ENCODE results near the gene LILRB5.
"Not testable (repeated sequence)": the region's sequence is repeated elsewhere in the genome, so short reads cannot be mapped to it uniquely, and the experiment has no call there.

Gene LILRB5

GRCh38 chr19:54275951-54276350, 18.9 kb upstream of the LILRB5 start:
- Histone ChIP-seq H3K27me3 (no peaks in the 10 kb centered on the region), H3K36me3 (no peaks in the 10 kb centered on the region), H3K4me3 (no peak overlapping the region), H3K9me3 (no peaks in the 10 kb centered on the region), H3K9ac (no peak overlapping the region), H3K27ac (no peak overlapping the region), H4K20me1 (no peaks in the 10 kb centered on the region), H3K4me1 (peaks cover 55% of the 10 kb centered on the region), H3K4me2 (no peak overlapping the region)
- no peak for TF ChIP-seq Cebpa-rat (IDR thresholded peaks at IDR 0.05)

- not testable (repeated sequence) for H3K9me3 ChIP-seq
These were observed 17.4 kb upstream of the LILRB5 start for GRCh38 chr19:54274516-54274915.

GRCh38 chr19:54273821-54274220, 16.7 kb upstream of the LILRB5 start:
- TF ChIP-seq Cebpa-rat (IDR thresholded peaks at IDR 0.05): no peak
- H3K4me2 ChIP-seq: no peak overlapping the region
- no peaks in the 10 kb centered on the region for H3K36me3 ChIP-seq
- H3K27me3 ChIP-seq: no peaks in the 10 kb centered on the region
- no peak overlapping the region for H3K27ac ChIP-seq
- no peak overlapping the region for H3K9ac ChIP-seq
- H3K4me3 ChIP-seq: no peak overlapping the region
- H3K9me3 ChIP-seq: no peaks in the 10 kb centered on the region
- H3K4me1 ChIP-seq: peaks cover 34% of the 10 kb centered on the region
- no peaks in the 10 kb centered on the region for H4K20me1 ChIP-seq

More at GRCh38 chr19:54274516-54274915, 17.4 kb upstream of the LILRB5 start:
- peaks cover 41% of the 10 kb centered on the region for H3K4me1 ChIP-seq
- H3K4me3 ChIP-seq, H4K20me1 ChIP-seq, H3K36me3 ChIP-seq, H3K4me2 ChIP-seq, H3K27me3 ChIP-seq, H3K9ac ChIP-seq, H3K27ac ChIP-seq: not testable (repeated sequence)

- peak overlapping the region; percentile 56 for H3K4me2 ChIP-seq
- not testable (repeated sequence) for H3K4me3 ChIP-seq
These were observed 15.1 kb upstream of the LILRB5 start for GRCh38 chr19:54272181-54272580.

GRCh38 chr19:54271587-54271986, 14.5 kb upstream of the LILRB5 start:
- not testable (repeated sequence) for H3K9ac ChIP-seq, H3K36me3 ChIP-seq, H3K27me3 ChIP-seq

More at GRCh38 chr19:54272181-54272580, 15.1 kb upstream of the LILRB5 start:
- not testable (repeated sequence) for H3K36me3 ChIP-seq, H3K9me3 ChIP-seq, H4K20me1 ChIP-seq, H3K27ac ChIP-seq, H3K9ac ChIP-seq, H3K27me3 ChIP-seq
- peaks cover 18% of the 10 kb centered on the region for H3K4me1 ChIP-seq

GRCh38 chr19:54271106-54271505, 14.0 kb upstream of the LILRB5 start:
- H3K27ac ChIP-seq: no peak overlapping the region
- no peaks in the 10 kb centered on the region for H3K9me3 ChIP-seq
- no peaks in the 10 kb centered on the region for H3K27me3 ChIP-seq
- H3K4me3 ChIP-seq: no peak overlapping the region
- H3K4me2 ChIP-seq: no peak overlapping the region
- no peak for TF ChIP-seq Cebpa-rat (IDR thresholded peaks at IDR 0.05)
- no peak overlapping the region for H3K9ac ChIP-seq
- H3K4me1 ChIP-seq: peaks cover 14% of the 10 kb centered on the region
- no peaks in the 10 kb centered on the region for H4K20me1 ChIP-seq
- H3K36me3 ChIP-seq: no peaks in the 10 kb centered on the region

More at GRCh38 chr19:54271587-54271986, 14.5 kb upstream of the LILRB5 start:
- H3K4me3 ChIP-seq, H3K27ac ChIP-seq, H3K9me3 ChIP-seq, H3K4me2 ChIP-seq, H4K20me1 ChIP-seq: not testable (repeated sequence)
- peaks cover 14% of the 10 kb centered on the region for H3K4me1 ChIP-seq

- Histone ChIP-seq H4K20me1 (no peaks in the 10 kb centered on the region), H3K27me3 (no peaks in the 10 kb centered on the region), H3K9me3 (no peaks in the 10 kb centered on the region), H3K36me3 (no peaks in the 10 kb centered on the region), H3K4me3 (no peak overlapping the region), H3K4me1 (peaks cover 9% of the 10 kb centered on the region), H3K9ac (no peak overlapping the region), H3K4me2 (no peak overlapping the region), H3K27ac (no peak overlapping the region)
- no peak for TF ChIP-seq Cebpa-rat (IDR thresholded peaks at IDR 0.05)
These were observed 11.9 kb upstream of the LILRB5 start for GRCh38 chr19:54268936-54269335.

- Histone ChIP-seq H4K20me1 (no peaks in the 10 kb centered on the region), H3K4me2 (no peak overlapping the region), H3K4me3 (no peak overlapping the region), H3K9ac (no peak overlapping the region), H3K9me3 (no peaks in the 10 kb centered on the region), H3K36me3 (no peaks in the 10 kb centered on the region), H3K4me1 (no peaks in the 10 kb centered on the region), H3K27me3 (no peaks in the 10 kb centered on the region), H3K27ac (no peak overlapping the region)
- TF ChIP-seq Cebpa-rat (IDR thresholded peaks at IDR 0.05): no peak
These were observed 9.1 kb upstream of the LILRB5 start for GRCh38 chr19:54266133-54266532.

- Histone ChIP-seq H3K36me3 (no peaks in the 10 kb centered on the region), H3K4me2 (no peak overlapping the region), H3K4me1 (peaks cover 3% of the 10 kb centered on the region), H3K9me3 (no peaks in the 10 kb centered on the region), H3K27me3 (no peaks in the 10 kb centered on the region), H3K9ac (no peak overlapping the region), H4K20me1 (no peaks in the 10 kb centered on the region), H3K27ac (no peak overlapping the region), H3K4me3 (no peak overlapping the region)
- no peak for TF ChIP-seq Cebpa-rat (IDR thresholded peaks at IDR 0.05)
These were observed 5.4 kb upstream of the LILRB5 start for GRCh38 chr19:54262470-54262869.

GRCh38 chr19:54262066-54262465, 5.0 kb upstream of the LILRB5 start:
- Histone ChIP-seq H3K9ac (no peak overlapping the region), H3K27me3 (no peaks in the 10 kb centered on the region), H3K27ac (no peak overlapping the region), H3K36me3 (no peaks in the 10 kb centered on the region), H3K4me1 (peaks cover 7% of the 10 kb centered on the region), H4K20me1 (no peaks in the 10 kb centered on the region), H3K4me2 (no peak overlapping the region), H3K4me3 (no peak overlapping the region), H3K9me3 (no peaks in the 10 kb centered on the region)
- TF ChIP-seq Cebpa-rat (IDR thresholded peaks at IDR 0.05): no peak

Measured in BLaER1 (cell line).